Measurements from ENCODE around the gene SDHAF1.
A peak's percentile ranks its signal among the peaks of the same experiment; 100 is the strongest.

SDHAF1 gene

DNA sequence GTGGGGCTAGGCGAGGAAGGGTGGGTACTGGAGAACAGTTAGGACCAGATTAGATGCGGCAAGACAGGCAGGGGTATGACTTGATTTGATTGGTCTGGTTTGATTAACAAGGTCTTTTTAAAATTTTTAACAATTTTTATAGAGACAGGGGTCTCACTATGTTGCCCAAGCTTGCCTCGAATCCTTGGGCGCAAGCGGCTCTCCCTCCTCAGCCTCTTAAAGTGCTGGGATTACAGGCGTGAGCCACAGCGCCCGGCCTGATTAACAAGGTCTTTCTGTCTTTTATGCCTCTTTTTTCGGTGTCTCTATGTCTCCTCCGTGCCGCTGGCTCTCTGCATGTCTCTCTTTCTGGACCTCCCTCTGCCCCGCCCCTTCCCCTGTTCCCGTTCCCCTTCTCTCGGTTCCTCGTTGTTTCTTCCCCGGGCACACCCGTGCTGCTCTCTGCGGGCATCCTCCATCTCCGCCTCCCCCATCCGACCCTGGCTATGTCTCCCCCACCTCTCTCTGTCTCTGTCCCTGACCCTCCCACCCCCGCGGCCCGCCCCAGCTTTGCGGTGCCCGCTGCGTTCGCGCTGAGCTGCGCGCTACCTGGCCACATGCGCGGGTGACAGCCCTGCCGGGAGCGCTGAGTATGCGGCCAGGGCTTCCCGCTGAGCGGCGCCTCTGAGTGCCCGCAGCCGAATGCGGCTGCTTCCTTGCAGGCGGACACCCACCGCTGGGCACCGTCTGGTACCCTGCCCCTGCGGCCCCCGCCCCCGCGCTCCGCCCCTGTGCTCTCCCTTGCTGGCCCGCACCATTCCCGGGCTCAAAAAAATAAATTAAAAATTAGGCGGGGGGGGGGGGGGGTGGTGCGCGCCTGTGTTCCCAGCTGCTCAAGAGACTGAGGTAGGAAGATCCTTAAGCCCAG is 8.1 kb upstream of the SDHAF1 start:
- in situ Hi-C loops (cut with MboI; ENCODE audit: low pct_unique_long_range_greater_than_20kb, low sequenced_read_pairs, unreplicated experiment), result no loop called here
- peak; percentile 57 for DNase-seq (ENCODE audit: low spot score)
- no peak for TF ChIP-seq CTCF (IDR thresholded peaks at IDR 0.05; ENCODE audit: extremely low read depth, insufficient read depth, missing control alignments)

DNA sequence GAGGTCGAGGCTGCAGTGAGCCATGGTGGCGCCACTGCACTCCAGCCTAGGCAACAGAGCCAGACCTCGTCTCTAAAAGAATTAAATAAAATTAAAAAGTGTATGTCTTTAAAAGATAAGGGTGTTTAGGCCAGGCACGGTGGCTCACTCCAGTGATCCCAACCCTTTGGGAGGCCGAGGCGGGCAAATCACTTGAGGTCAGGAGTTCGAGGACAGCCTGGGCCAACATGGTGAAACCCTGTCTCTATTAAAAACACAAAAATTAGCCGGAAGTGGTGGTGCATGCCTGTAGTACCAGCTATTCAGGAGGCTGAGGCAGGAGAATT is 7.5 kb upstream of the SDHAF1 start:
- TF ChIP-seq CTCF (IDR thresholded peaks at IDR 0.05; ENCODE audit: extremely low read depth, insufficient read depth, missing control alignments), result peak; percentile 21
- in situ Hi-C loops (cut with MboI; ENCODE audit: low pct_unique_long_range_greater_than_20kb, low sequenced_read_pairs, unreplicated experiment), result no loop called here
- no peak for DNase-seq (ENCODE audit: low spot score)

- no peak for DNase-seq (ENCODE audit: low spot score)
- in situ Hi-C loops (cut with MboI; ENCODE audit: low pct_unique_long_range_greater_than_20kb, low sequenced_read_pairs, unreplicated experiment), result no loop called here
- TF ChIP-seq CTCF (IDR thresholded peaks at IDR 0.05; ENCODE audit: extremely low read depth, insufficient read depth, missing control alignments), result no peak
Measured at GRCh38 chr19:35988824-35989223, 6.2 kb upstream of the SDHAF1 start.

DNA sequence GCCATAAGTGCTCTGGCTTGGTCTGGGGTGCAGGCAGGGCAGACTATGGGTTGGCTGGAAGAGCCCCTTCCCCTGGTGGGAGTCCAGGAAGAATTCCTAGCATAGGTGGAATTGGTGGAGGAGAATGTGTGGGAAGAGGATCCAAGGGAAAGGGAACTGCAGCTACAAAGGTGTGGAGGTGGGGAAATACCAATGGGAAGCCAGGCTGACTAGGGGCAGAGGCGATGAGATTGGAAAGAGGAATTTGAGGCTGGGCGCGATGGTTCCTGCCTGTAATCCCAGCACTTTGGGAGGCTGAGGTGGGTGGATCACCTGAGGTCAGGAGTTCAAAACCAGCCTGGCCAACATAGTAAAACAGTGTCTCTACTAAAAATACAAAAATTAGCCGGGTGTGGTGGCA is 4.8 kb upstream of the SDHAF1 start:
- in situ Hi-C loops (cut with MboI; ENCODE audit: low pct_unique_long_range_greater_than_20kb, low sequenced_read_pairs, unreplicated experiment), result no loop called here
- no peak for TF ChIP-seq CTCF (IDR thresholded peaks at IDR 0.05; ENCODE audit: extremely low read depth, insufficient read depth, missing control alignments)
- no peak for DNase-seq (ENCODE audit: low spot score)

- in situ Hi-C loops (cut with MboI; ENCODE audit: low pct_unique_long_range_greater_than_20kb, low sequenced_read_pairs, unreplicated experiment), result no loop called here
- TF ChIP-seq CTCF (IDR thresholded peaks at IDR 0.05; ENCODE audit: extremely low read depth, insufficient read depth, missing control alignments), result no peak
- DNase-seq (ENCODE audit: low spot score), result no peak
Measured at GRCh38 chr19:35990771-35991730, 3.9 kb upstream of the SDHAF1 start.

DNA sequence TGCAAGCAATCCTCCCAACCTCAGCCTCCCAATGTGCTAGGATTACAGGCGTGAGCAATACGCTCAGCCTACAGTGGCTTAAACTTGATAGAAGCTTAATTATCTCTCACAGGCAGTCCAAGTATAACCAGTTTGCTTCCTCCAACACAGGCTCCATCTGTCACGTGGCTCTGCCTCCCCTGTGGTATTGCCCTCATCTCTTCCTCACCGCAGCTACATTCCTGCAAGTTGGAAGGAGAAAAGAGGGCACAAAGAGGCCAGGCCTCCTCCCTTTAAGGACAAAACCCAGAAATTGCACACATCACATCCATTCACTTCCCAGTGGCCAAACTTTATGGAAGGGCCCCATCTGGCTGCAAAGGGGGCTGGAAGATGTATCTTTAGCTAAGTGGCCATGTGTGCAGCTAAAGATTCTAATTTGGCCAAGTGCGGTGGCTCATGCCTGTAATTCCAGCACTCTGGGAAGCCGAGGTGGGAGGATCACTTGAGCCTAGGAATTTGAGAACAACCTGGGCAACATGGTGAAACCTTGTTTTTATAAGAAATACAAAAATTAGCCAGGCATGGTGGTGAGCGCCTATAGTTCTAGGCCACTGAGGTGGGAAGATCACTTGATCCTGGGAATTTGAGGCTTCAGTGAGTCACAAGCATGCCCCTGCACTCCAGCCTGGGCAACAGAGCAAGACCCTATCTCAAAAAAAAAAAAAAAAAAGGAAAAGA is 3.1 kb upstream of the SDHAF1 start:
- DNase-seq (ENCODE audit: low spot score), result no peak
- in situ Hi-C loops (cut with MboI; ENCODE audit: low pct_unique_long_range_greater_than_20kb, low sequenced_read_pairs, unreplicated experiment), result no loop called here
- TF ChIP-seq CTCF (IDR thresholded peaks at IDR 0.05; ENCODE audit: extremely low read depth, insufficient read depth, missing control alignments), result no peak

Measured in GM13977 (cell line).